Esophagus muscularis mucosa (tissue), 3 donors: ENCODE data around the gene MOSMO.

Experiments
- POLR2AphosphoS5 ChIP-seq, 2 donors: sonication (generic); formaldehyde crosslinking; IDR thresholded peaks; one replicate each; pipeline ENCODE4 v1.6.1; 2017; ENCODE audit warnings: antibody characterized with exemption in 2 of 2
- TF ChIP-seq, protein P1 (sequence below), 3 experiments: fragments of 200-600 bp in 2 of 3; fragments of 450-650 bp in 1 of 3; sonication (generic) in 2 of 3; IDR thresholded peaks; one replicate each; pipeline ENCODE4 v1.5.1; 2017 to 2019; ENCODE audit warnings: antibody characterized with exemption in 3 of 3, mild to moderate bottlenecking in 2 of 3, moderate library complexity in 1 of 3

- TF ChIP-seq, protein P1, sequence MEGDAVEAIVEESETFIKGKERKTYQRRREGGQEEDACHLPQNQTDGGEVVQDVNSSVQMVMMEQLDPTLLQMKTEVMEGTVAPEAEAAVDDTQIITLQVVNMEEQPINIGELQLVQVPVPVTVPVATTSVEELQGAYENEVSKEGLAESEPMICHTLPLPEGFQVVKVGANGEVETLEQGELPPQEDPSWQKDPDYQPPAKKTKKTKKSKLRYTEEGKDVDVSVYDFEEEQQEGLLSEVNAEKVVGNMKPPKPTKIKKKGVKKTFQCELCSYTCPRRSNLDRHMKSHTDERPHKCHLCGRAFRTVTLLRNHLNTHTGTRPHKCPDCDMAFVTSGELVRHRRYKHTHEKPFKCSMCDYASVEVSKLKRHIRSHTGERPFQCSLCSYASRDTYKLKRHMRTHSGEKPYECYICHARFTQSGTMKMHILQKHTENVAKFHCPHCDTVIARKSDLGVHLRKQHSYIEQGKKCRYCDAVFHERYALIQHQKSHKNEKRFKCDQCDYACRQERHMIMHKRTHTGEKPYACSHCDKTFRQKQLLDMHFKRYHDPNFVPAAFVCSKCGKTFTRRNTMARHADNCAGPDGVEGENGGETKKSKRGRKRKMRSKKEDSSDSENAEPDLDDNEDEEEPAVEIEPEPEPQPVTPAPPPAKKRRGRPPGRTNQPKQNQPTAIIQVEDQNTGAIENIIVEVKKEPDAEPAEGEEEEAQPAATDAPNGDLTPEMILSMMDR (IDR thresholded peaks at IDR 0.05), result no peak
- no peak for TF ChIP-seq POLR2AphosphoS5 (IDR thresholded peaks at IDR 0.05)
These were observed 25.8 kb upstream of the MOSMO start for GRCh38 chr16:21982108-21982507.
